ENCODE data around the gene SORCS1. TPM values are rescaled to one million over a fixed set of nuclear protein-coding genes. Genes with fewer than 3 reads are reported as not detected.

Gene SORCS1
- total and polyA plus RNA-seq, 5 donors = 1.2 to 4.5 (median 3.0) TPM

DNA sequence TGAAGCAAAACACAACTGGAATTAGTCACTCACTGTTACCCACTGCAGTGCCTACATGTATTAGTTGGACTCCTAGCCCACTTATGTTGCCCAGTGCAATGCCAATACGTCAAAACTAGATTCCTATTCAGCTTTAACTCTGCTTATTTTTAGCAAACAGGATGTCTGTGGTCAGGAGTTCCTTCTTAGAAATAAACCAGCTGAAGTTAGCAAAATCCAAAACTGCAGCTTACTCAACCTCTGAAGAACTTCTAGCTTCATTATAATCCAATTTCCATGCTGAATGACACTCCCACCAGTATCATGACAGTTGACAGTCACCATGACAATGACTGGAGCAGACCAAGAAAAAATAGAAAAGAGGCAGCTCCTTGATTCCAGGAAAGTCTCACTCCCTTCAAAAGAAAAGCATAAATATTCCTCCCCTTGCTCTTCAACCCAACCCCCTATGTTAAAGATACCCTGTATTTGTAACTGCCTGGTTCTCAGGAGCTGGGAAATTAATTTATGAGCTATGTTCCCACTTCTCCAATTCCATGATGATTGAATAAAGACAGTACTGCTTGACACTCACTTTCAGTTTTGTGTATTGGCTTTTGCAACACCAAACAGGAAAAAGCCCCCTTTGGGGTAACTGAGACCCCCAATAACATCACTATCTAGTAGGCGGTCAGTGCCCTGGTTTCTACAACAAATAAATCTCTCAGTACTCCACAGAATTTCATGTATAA is 327.4 kb downstream of the SORCS1 start:
- Histone ChIP-seq H3K27ac (ENCODE audit: low read length) (no peak overlapping the region), H3K9me3 (ENCODE audit: control insufficient read depth, low read length) (no peaks in the 10 kb centered on the region), H3K4me1 (ENCODE audit: control insufficient read depth, insufficient read depth, low read length) (no peaks in the 10 kb centered on the region), H3K4me3 (ENCODE audit: low read length) (no peak overlapping the region), H3K27me3 (ENCODE audit: control insufficient read depth, insufficient read depth) (no peaks in the 10 kb centered on the region)
- no peak for ATAC-seq
- DNase-seq = no peak
- intact Hi-C loops (cut with DNase I) = no loop called here
- WGBS = 54% methylated on average over 2 of the region's 2 CpGs

DNA sequence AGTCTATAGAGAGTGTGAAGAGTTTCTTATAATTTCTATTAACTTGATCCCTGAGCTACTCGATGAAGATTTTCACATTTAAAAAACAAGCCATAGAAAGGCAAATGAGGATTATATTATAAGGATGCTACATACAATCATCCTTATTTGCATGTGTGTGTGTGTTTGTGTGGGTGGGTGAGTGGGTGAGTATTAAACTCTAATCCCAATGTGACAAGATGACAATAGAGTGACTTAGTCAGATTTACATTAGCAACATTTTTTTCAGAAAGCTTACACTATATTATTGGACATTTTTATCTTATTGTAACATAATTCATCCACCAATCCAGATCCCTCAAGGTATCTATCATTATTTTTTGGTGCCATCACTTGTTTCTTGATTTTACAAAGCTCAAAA is 331.7 kb downstream of the SORCS1 start:
- WGBS = 87% methylated on average over 1 of the region's 1 CpG
- ATAC-seq = no peak

DNA sequence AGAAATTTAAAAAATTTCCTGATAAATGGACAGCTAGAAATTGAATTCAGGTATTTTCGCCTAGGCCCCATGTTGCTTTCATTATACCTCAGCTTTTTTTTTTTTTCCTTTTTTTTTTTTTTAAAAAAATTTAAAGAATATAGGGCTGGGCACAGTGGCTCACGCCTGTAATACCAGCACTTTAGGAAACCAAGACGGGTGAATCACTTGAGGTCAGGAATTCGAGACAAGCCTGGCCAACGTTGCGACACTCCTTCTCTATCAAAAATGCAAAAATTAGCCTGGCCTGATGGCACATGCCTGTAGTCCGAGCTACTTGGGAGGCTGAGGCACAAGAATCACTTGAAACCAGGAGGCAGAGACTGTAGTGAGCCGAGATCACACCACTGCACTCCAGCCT is 334.0 kb downstream of the SORCS1 start:
- ATAC-seq = no peak
- intact Hi-C loops (cut with DNase I) = no loop called here
- H3K27ac ChIP-seq (ENCODE audit: low read length) = no peak overlapping the region
- no peak for DNase-seq
- 81% methylated on average over 8 of the region's 8 CpGs for WGBS
- H3K4me3 ChIP-seq (ENCODE audit: low read length) = no peak overlapping the region
- H3K27me3 ChIP-seq (ENCODE audit: control insufficient read depth, insufficient read depth) = no peaks in the 10 kb centered on the region
- no peaks in the 10 kb centered on the region for H3K4me1 ChIP-seq (ENCODE audit: control insufficient read depth, insufficient read depth, low read length)
- H3K9me3 ChIP-seq (ENCODE audit: control insufficient read depth, low read length) = no peaks in the 10 kb centered on the region

More for the DNA sequence above, 331.7 kb downstream of the SORCS1 start:
- intact Hi-C loops (cut with DNase I) = no loop called here
- no peak for DNase-seq
- no peak overlapping the region for H3K4me3 ChIP-seq (ENCODE audit: low read length)
- no peak overlapping the region for H3K27ac ChIP-seq (ENCODE audit: low read length)
- H3K9me3 ChIP-seq (ENCODE audit: control insufficient read depth, low read length) = no peaks in the 10 kb centered on the region
- no peaks in the 10 kb centered on the region for H3K27me3 ChIP-seq (ENCODE audit: control insufficient read depth, insufficient read depth)
- H3K4me1 ChIP-seq (ENCODE audit: control insufficient read depth, insufficient read depth, low read length) = no peaks in the 10 kb centered on the region

DNA sequence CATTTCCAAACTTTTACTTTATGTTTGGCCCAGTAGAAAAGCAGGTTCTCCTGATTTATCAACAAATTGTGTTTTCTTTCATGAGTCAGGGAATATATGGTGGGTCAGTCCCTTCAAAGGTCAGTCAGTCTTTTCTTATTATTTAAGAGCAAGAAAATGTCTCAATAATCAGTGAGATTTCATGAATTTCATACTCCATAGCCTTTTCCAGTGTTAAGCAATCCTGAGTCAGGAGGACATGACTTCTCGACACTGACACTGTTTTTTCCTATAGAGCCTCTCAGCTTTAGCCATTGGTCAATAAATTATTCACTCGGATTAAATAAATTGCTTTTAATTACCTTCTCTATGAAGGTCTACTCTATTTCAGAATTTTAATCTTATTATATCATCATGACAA is 334.5 kb downstream of the SORCS1 start:
- DNase-seq (no peak), ATAC-seq (no peak)
- H3K4me3 ChIP-seq (ENCODE audit: low read length) = no peak overlapping the region
- H3K9me3 ChIP-seq (ENCODE audit: control insufficient read depth, low read length) = no peaks in the 10 kb centered on the region
- H3K27me3 ChIP-seq (ENCODE audit: control insufficient read depth, insufficient read depth) = no peaks in the 10 kb centered on the region
- WGBS = 92% methylated on average over 2 of the region's 2 CpGs
- intact Hi-C loops (cut with DNase I) = no loop called here
- H3K4me1 ChIP-seq (ENCODE audit: control insufficient read depth, insufficient read depth, low read length) = no peaks in the 10 kb centered on the region
- no peak overlapping the region for H3K27ac ChIP-seq (ENCODE audit: low read length)

DNA sequence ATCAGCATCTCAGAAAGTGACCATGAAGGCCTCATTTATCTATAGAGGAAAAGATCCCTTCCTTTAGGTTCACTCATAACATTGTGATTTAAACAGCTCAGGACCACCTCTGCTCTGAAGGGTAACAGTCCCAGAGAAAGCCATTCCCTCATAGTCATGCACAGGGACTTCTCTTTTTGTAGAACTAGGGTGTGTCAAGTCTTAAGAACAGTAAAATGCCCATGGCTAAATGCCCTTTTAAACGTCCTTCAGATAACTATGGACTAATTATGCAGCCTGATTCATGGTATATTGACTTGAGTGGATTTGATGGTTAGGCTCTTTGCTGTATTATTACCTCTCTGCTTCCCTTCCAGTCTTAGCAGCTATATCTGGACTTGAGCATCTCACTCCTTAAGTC is 337.8 kb downstream of the SORCS1 start:
- Histone ChIP-seq H3K4me3 (ENCODE audit: low read length) (no peak overlapping the region), H3K27me3 (ENCODE audit: control insufficient read depth, insufficient read depth) (no peaks in the 10 kb centered on the region), H3K27ac (ENCODE audit: low read length) (no peak overlapping the region), H3K4me1 (ENCODE audit: control insufficient read depth, insufficient read depth, low read length) (no peaks in the 10 kb centered on the region), H3K9me3 (ENCODE audit: control insufficient read depth, low read length) (no peaks in the 10 kb centered on the region)
- ATAC-seq (no peak), DNase-seq (no peak)
- WGBS = 20% methylated on average over 1 of the region's 1 CpG
- intact Hi-C loops (cut with DNase I) = no loop called here

DNA sequence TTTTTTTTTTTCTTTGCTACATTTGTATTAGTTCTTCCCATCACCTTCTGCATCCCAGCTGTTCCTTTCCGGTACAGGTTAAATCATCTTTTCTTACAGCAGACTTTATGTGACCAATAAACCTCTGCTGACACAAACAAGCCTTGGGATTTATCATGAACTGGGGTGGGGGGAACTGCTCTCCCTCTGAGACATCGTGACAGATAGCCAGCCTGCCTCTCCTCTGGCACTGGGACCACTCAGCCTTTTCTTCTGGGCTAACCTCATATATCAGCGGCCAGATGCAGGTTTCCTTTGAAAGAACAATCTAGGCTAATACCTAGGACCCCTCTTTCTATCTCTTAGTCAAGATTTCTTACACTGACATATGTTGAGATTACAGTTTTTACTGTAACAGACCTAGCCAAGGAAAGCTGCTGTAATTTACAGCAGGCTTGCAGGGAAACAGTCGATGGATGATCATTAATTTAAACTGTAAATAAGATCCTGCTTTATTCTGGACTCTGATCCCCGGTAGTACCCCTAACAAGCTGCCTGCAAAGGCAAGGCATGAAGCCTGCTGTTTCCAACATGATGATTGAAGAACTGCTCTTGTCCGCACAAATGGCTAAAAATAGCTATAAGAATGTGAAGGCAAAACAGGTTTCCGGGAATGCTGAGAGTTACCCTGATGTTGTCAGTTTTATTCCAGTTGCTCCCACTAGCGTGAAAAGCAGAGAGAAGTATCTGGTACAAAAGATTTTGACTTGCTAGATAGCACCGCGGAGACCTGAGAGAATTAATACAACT is 338.7 kb downstream of the SORCS1 start:
- Histone ChIP-seq H3K4me3 (ENCODE audit: low read length) (no peak overlapping the region), H3K27ac (ENCODE audit: low read length) (no peak overlapping the region), H3K27me3 (ENCODE audit: control insufficient read depth, insufficient read depth) (no peaks in the 10 kb centered on the region), H3K9me3 (ENCODE audit: control insufficient read depth, low read length) (no peaks in the 10 kb centered on the region), H3K4me1 (ENCODE audit: control insufficient read depth, insufficient read depth, low read length) (no peaks in the 10 kb centered on the region)
- 32% methylated on average over 10 of the region's 10 CpGs for WGBS
- intact Hi-C loops (cut with DNase I) = no loop called here
- DNase-seq (no peak), ATAC-seq (no peak)

DNA sequence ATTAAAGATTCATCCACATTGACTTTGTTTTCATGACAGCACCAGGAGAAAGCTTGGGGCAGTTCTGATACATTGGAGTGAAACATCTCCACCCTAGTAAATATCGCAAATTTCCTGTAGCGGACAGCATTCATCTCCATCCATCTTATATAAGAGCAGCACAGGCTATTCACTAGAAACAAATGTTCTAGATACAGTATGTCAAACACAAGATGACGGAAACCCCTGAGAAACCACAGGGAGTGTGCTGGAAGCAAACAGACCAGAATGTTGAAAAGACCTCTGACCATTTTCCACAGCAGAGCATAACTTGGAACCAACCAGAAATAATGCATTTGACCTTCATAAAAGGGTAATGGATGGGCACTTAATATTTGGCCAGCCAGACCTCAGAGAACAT is 343.9 kb downstream of the SORCS1 start:
- ATAC-seq = no peak
- 86% methylated on average over 3 of the region's 3 CpGs for WGBS
- H3K27me3 ChIP-seq (ENCODE audit: control insufficient read depth, insufficient read depth) = no peaks in the 10 kb centered on the region
- H3K4me1 ChIP-seq (ENCODE audit: control insufficient read depth, insufficient read depth, low read length) = no peaks in the 10 kb centered on the region
- intact Hi-C loops (cut with DNase I) = no loop called here
- DNase-seq = no peak
- no peak overlapping the region for H3K27ac ChIP-seq (ENCODE audit: low read length)
- no peak overlapping the region for H3K4me3 ChIP-seq (ENCODE audit: low read length)
- no peaks in the 10 kb centered on the region for H3K9me3 ChIP-seq (ENCODE audit: control insufficient read depth, low read length)

DNA sequence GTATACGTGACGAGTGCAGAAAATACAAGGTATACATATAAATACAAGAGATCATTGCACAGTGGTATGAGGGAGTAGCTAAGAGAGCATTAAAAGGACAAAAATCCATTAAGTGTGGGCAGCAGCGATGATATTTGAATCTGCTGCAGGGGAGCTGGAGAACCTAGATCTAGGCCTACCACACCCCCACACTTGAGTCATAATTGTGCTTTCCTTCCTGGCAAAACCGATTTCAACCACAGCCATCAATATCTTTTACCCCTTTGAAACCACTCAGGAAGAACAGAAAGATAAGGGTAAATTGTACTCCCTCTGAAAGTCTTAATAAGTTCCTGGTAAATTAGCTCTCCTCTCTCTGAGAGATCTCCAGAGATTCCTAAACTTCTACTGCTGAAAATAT is 345.0 kb downstream of the SORCS1 start:
- DNase-seq (no peak), ATAC-seq (no peak)
- no peaks in the 10 kb centered on the region for H3K9me3 ChIP-seq (ENCODE audit: control insufficient read depth, low read length)
- intact Hi-C loops (cut with DNase I) = no loop called here
- H3K4me1 ChIP-seq (ENCODE audit: control insufficient read depth, insufficient read depth, low read length) = no peaks in the 10 kb centered on the region
- H3K4me3 ChIP-seq (ENCODE audit: low read length) = no peak overlapping the region
- WGBS = 59% methylated on average over 4 of the region's 4 CpGs
- no peaks in the 10 kb centered on the region for H3K27me3 ChIP-seq (ENCODE audit: control insufficient read depth, insufficient read depth)
- H3K27ac ChIP-seq (ENCODE audit: low read length) = no peak overlapping the region

DNA sequence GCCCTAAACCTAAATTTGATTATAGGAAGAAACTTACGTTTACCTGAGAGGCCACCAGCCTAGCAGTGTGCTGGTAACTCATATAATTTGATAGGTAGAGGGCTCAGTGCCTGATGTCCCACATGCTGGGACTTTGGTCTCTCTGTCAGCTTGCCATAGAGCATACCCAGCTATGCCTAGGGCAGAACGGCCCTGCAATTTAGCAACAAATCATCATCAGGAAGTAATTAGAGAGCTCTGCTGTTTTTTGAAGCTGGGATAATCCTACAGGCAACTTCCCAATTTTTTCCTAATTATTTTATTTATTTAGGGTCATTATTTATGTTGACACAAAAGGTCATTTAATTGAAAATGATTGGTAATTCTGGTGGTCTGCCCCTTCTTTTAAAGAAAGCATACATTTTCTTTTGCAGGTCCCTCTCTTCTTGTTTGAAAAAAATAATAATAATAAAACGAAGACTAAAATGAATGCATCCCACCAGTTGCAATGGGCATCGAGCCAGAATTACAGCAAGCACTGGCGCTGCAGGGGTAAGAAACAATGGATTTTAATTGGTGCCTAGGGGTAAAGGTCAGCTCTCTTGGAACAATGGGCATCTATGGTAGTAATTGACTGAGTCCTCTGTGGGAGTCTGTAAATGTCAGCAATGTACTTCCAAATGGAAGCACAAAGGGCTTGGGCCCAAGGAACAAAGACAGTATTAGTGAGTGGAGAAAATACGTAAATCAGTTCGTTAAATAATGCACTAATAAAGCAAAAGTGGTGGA is 348.0 kb downstream of the SORCS1 start:
- H3K9me3 ChIP-seq (ENCODE audit: control insufficient read depth, low read length) = no peaks in the 10 kb centered on the region
- 73% methylated on average over 7 of the region's 7 CpGs for WGBS
- H3K27me3 ChIP-seq (ENCODE audit: control insufficient read depth, insufficient read depth) = no peaks in the 10 kb centered on the region
- intact Hi-C loops (cut with DNase I) = no loop called here
- ATAC-seq = no peak
- no peak for DNase-seq
- H3K4me1 ChIP-seq (ENCODE audit: control insufficient read depth, insufficient read depth, low read length) = no peaks in the 10 kb centered on the region
- H3K27ac ChIP-seq (ENCODE audit: low read length) = no peak overlapping the region
- no peak overlapping the region for H3K4me3 ChIP-seq (ENCODE audit: low read length)

DNA sequence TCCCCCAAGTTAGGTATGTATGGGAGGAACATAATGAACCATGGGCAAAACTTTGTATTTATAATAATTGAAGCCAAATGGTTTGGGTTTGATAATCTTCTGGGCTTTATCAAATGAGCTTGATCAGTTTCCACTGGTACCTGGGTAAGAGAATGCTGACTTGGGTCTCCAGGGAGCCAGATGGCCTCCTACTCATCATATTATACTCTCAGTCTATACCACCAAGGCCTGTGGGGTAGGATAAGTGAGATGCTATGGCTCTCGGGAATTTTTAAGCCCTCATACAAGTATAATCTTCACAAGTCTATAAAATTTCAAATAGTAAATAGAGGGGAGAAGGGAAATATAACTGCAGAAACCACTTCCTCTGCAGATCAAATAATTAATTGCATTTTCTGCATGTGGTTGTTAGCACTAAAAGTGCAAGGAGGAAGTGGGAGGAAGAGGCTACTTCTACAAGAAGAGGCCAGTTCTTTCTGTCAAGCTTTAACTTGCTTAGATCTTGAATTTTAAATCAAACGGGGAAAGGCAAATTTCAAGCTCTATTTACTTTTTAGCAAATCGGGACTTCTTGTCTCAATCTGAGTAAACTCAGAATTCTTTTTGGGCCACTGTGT is 349.0 kb downstream of the SORCS1 start:
- intact Hi-C loops (cut with DNase I) = no loop called here
- ATAC-seq (no peak), DNase-seq (no peak)
- WGBS = 72% methylated on average over 3 of the region's 3 CpGs
- H3K4me1 ChIP-seq (ENCODE audit: control insufficient read depth, insufficient read depth, low read length) = no peaks in the 10 kb centered on the region
- H3K9me3 ChIP-seq (ENCODE audit: control insufficient read depth, low read length) = no peaks in the 10 kb centered on the region
- H3K27me3 ChIP-seq (ENCODE audit: control insufficient read depth, insufficient read depth) = no peaks in the 10 kb centered on the region
- no peak overlapping the region for H3K27ac ChIP-seq (ENCODE audit: low read length)
- no peak overlapping the region for H3K4me3 ChIP-seq (ENCODE audit: low read length)
